NB4 (cell line): ENCODE results near the gene METTL26.

ENCODE experiments used
- DNase-seq: peaks from one replicate; pipeline ENCODE4 v3.0.0; 2010; ENCODE audit warnings: low read depth
- H3K4me3 ChIP-seq: one replicate; pipeline ENCODE4 v1.5.1; 2011; ENCODE audit warnings: mild to moderate bottlenecking, low read depth, low read length, moderate library complexity
- CTCF ChIP-seq: IDR thresholded peaks from one replicate; pipeline ENCODE4 v1.5.1; 2012; ENCODE audit warnings: low read depth, low read length
- MAX ChIP-seq: IDR thresholded peaks from 2 replicates; pipeline ENCODE4 v1.6.1; 2011; ENCODE audit warnings: low read depth, low read length
- MYC ChIP-seq: IDR thresholded peaks from 2 replicates; pipeline ENCODE4 v1.6.1; 2011; ENCODE audit warnings: low read depth, low read length
- POLR2A ChIP-seq: IDR thresholded peaks from 2 replicates; pipeline ENCODE4 v1.6.1; 2011; ENCODE audit warnings: mild to moderate bottlenecking; ENCODE audit not compliant: insufficient read length; ENCODE audit errors: extremely low read depth

The METTL26 gene

GRCh38 chr16:590188-590814 is 45.8 kb downstream of the METTL26 start:
- no peak for DNase-seq
- TF ChIP-seq MYC (peak; percentile 24; the same call in 1 of the 2 replicates), CTCF (no peak)

GRCh38 chr16:589658-590187 is 46.4 kb downstream of the METTL26 start, which contains the start of gene RAB40C:
Gene RAB40C, plus strand, starts transcription at chr16:590066. Its CDS starts 226 bp downstream, at chr16:590292.
- peak; percentile 96 for DNase-seq
- peak within 1 kb of the TSS; percentile 69 for H3K4me3 ChIP-seq
- no peak for TF ChIP-seq MYC
- TF ChIP-seq MAX: no peak

More at GRCh38 chr16:590188-590814, 45.8 kb downstream of the METTL26 start:
- peak overlapping the region; percentile 69 for H3K4me3 ChIP-seq

- DNase-seq: peak; percentile 92
- no peak for TF ChIP-seq CTCF
- peak; percentile 80 for TF ChIP-seq POLR2A
- H3K4me3 ChIP-seq: peak overlapping the region; percentile 79
Observed at GRCh38 chr16:588889-589657, 47.0 kb downstream of the METTL26 start.

GRCh38 chr16:588639-588888 is 47.5 kb downstream of the METTL26 start:
- TF ChIP-seq MAX (peak; percentile 46; the same call in 1 of the 2 replicates), CTCF (no peak)
- peak; percentile 60 for DNase-seq
- H3K4me3 ChIP-seq: peak overlapping the region; percentile 79

- TF ChIP-seq MAX (no peak), CTCF (no peak), MYC (no peak), POLR2A (no peak)
- no peak overlapping the region for H3K4me3 ChIP-seq
Observed at GRCh38 chr16:586645-587590, 49.2 kb downstream of the METTL26 start.

GRCh38 chr16:586047-586644 is 50.0 kb downstream of the METTL26 start:
- TF ChIP-seq CTCF: no peak
- no peak for TF ChIP-seq POLR2A
- no peak for TF ChIP-seq MYC
- TF ChIP-seq MAX: no peak
- no peak for DNase-seq
- H3K4me3 ChIP-seq: no peak overlapping the region

More at GRCh38 chr16:586645-587590, 49.2 kb downstream of the METTL26 start:
- no peak for DNase-seq
